Ovary (tissue), 9 donors: ENCODE data around the gene TMEM234. TPM values are rescaled to one million over a fixed set of nuclear protein-coding genes. Genes with fewer than 3 reads are reported as not detected.
A peak's percentile ranks its signal among the peaks of the same experiment; 100 is the strongest.

Experiments used
- DNase-seq, 5 donors: peaks; one replicate each; pipeline ENCODE4 v3.0.0-alpha.2; 2019 to 2020
- H3K27ac ChIP-seq, 2 donors: fragments of 200-600 bp; one replicate each; pipeline versions ENCODE4 v1.5.1 to v1.8.0; 2019 to 2022
- H3K27me3 ChIP-seq: fragments of 200-600 bp; one replicate; pipeline ENCODE4 v1.8.0; 2022
- H3K36me3 ChIP-seq: fragments of 200-600 bp; sonication (generic); one replicate; pipeline ENCODE4 v1.5.1; 2019
- H3K4me1 ChIP-seq: one replicate; pipeline ENCODE4 v1.8.1; 2013; ENCODE audit warnings: mild to moderate bottlenecking, moderate library complexity; ENCODE audit not compliant: insufficient read depth
- H3K4me3 ChIP-seq: fragments of 200-600 bp; sonication (generic); one replicate; pipeline ENCODE4 v1.5.1; 2017
- H3K9me3 ChIP-seq, 2 donors: fragments of 200-600 bp in 1 of 2; sonication (generic) in 1 of 2; one replicate each; pipeline versions ENCODE4 v1.5.1 to v1.8.1; 2013 to 2019; ENCODE audit warnings: mild to moderate bottlenecking in 1 of 2, moderate library complexity in 1 of 2
- EP300 ChIP-seq: sonication (generic); formaldehyde crosslinking; IDR thresholded peaks from one replicate; pipeline ENCODE4 v1.6.1; 2017; ENCODE audit warnings: antibody characterized with exemption
- POLR2A ChIP-seq: fragments of 450-650 bp; IDR thresholded peaks from one replicate; pipeline ENCODE4 v1.6.1; 2017; ENCODE audit warnings: antibody characterized with exemption, mild to moderate bottlenecking, moderate library complexity
- WGBS, 3 donors: extraction: QIAGEN DNeasy Blood & Tissue Kit in 1 of 3; methylation state at CpG; one replicate each; pipeline versions ENCODE4 v1.1.5 to v1.1.7; 2013 to 2017; 5-methylcytosine and 5-hydroxymethylcytosine counted together
- intact Hi-C, 4 donors: fragments of 100-400 bp; cut with DNase I; formaldehyde crosslinking; loops; one replicate each; pipeline versions ENCODE4 v1.11.0 to v1.15.1; 2022 to 2023
- polyA plus RNA-seq, 2 donors: library from polyadenylated mRNA; stranded (reverse); fragments of 200-250 nt in 1 of 2; fragments of 350-450 nt in 1 of 2; fragmentation: Illumina TruSeq in 1 of 2; extraction: RNeasy Lipid Tissue Mini Kit (QIAGEN cat#74804) in 1 of 2; gene quantifications; one replicate each; pipeline ENCODE4 v1.2.3, GENCODE V29; 2013 to 2014
- total RNA-seq, 7 donors: library from RNA; depleted of rRNA in 2 of 7; stranded (reverse); fragments of >200 nt in 2 of 7; fragmentation: NEBNext Ultra II Directional in 3 of 7; extraction: Animal tissue kit (Norgen Biotek cat#: 25700) in 3 of 7; gene quantifications; one replicate each; pipeline versions ENCODE4 v1.1.0 to v1.2.4, GENCODE V29; 2016 to 2023
- TF ChIP-seq, protein P1 (sequence below), 3 donors: fragments of 450-650 bp in 2 of 3; fragments of 200-600 bp in 1 of 3; IDR thresholded peaks; one replicate each; pipeline versions ENCODE4 v1.5.1 to v1.8.0; 2016 to 2022; ENCODE audit warnings: antibody characterized with exemption in 3 of 3, mild to moderate bottlenecking in 1 of 3
- donor health status: DM: no; HTN: no; CAD: no; lungs with moderate emphysema.
- donor health status: DM: no; HTN: no; CAD: no.
- donor health status: Bipolar disorder and iron deficiency.
- donor health status: DM: yes; HTN: yes; CAD: no.
- donor health status: DM: no; HTN: no; CAD: no.
- donor health status: DM: yes; HTN: yes; CAD: no.

Gene TMEM234
- total and polyA plus RNA-seq, 9 donors = 9.4 to 34.6 (median 21.6) TPM

DNA sequence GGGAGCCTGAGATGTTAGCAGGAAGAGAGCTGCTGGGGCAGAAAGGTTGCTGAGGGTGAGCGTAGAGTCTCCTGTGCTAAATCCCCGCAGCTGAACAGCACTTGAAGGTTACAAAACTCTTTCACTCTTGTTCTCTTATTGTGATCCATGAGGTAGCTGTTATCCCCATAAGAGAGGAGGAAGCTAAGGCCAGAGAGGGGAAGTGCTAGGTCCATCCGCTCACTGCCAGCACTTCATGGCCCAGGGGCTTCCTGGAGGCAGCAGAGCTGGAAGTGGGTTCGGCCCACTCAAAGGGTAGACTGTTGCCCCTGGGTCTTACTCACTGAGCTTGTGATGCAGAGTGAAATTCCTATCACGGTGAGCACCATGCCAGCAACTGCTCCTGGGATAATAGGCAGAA, 5.6 kb downstream of the TMEM234 start:
- Histone ChIP-seq H3K4me3 (no peak overlapping the region), H3K36me3 (no peaks in the 10 kb centered on the region), H3K4me1 (peaks cover 9% of the 10 kb centered on the region), H3K9me3 (no peaks in the 10 kb centered on the region), H3K27ac (no peak overlapping the region), H3K27me3 (no peaks in the 10 kb centered on the region)
- 84 to 90% (median 90%) methylated on average over 5 of the region's 5 CpGs for WGBS, 3 donors
- TF ChIP-seq, protein P1, sequence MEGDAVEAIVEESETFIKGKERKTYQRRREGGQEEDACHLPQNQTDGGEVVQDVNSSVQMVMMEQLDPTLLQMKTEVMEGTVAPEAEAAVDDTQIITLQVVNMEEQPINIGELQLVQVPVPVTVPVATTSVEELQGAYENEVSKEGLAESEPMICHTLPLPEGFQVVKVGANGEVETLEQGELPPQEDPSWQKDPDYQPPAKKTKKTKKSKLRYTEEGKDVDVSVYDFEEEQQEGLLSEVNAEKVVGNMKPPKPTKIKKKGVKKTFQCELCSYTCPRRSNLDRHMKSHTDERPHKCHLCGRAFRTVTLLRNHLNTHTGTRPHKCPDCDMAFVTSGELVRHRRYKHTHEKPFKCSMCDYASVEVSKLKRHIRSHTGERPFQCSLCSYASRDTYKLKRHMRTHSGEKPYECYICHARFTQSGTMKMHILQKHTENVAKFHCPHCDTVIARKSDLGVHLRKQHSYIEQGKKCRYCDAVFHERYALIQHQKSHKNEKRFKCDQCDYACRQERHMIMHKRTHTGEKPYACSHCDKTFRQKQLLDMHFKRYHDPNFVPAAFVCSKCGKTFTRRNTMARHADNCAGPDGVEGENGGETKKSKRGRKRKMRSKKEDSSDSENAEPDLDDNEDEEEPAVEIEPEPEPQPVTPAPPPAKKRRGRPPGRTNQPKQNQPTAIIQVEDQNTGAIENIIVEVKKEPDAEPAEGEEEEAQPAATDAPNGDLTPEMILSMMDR (IDR thresholded peaks at IDR 0.05) = no peak
- no peak for TF ChIP-seq EP300
- TF ChIP-seq POLR2A = no peak
- intact Hi-C loops = no loop called here
- no peak for DNase-seq

DNA sequence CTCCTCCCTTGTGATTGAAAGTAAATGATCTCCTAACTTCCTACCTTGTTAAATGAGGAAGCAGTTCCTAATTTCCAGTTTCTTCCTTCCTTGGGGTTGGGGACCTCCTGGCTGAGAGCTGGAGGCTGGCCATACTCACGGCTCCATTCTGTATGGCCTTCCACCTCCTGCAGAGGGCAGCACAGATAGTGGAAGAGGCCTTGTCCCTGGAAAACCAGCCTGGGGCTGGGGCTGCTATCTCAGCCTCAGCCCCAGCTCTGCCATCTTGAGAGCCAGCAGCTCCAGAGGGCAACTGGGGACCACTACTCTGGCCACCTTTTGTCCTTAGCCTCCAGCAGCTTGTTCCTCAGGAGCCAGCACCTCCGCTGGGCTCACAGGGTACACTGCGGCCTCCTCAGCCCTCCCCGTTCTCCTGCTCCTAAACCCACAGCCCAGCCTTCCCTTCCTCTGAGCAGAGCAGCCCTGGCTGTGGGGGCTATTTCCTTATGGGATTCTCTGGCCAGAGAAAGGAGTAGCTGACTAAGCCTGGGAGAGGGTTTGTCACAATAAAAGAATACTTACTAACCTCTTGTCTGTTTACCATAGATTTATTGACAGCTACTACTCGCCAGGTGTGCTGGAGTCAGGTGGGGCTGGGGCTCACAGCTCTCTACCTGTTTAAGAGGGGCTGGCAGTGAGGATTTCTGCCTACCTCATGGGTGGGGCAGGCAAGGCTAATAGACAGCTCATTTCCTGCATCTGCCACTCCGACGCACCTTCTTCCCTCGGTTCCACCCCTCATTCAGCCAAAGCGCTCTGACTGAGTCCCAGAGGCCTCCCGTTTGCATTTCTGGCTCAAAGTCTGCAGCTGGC, 6.3 kb downstream of the TMEM234 start:
- 71 to 76% (median 72%) methylated on average over 10 of the region's 10 CpGs for WGBS, 3 donors

DNA sequence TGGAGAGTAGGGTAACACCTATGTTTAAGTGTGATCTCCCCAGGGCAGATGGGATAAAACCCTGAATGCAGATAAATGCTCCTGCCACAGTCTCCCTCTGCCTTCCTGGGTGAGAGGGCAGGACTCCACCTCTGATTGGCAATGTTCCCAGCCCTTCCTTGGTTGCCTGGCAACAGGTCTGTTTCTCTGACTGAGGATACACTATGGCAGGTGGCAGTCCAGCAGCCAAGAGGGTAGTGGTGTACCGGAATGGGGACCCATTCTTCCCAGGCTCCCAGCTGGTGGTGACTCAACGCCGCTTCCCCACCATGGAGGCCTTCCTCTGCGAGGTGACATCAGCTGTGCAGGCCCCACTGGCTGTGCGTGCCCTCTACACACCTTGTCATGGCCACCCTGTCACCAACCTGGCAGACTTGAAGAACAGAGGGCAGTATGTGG, 13.2 kb downstream of the TMEM234 start, which contains the start of gene DCDC2B:
TSS of gene DCDC2B (plus strand) at position 199 of the 438 bp plus-strand sequence. CDS start at position 204, 5 bp downstream.
- H3K4me1 ChIP-seq = peaks cover 9% of the 10 kb centered on the region
- intact Hi-C loops = no loop called here
- no peak within 1 kb of the TSS for H3K27ac ChIP-seq
- peak in 2 of 5 donors; percentile 45 to 53 for DNase-seq
- H3K4me3 ChIP-seq = no peak within 1 kb of the TSS
- TF ChIP-seq EP300 = no peak
- TF ChIP-seq POLR2A = no peak
- TF ChIP-seq, protein P1 (IDR thresholded peaks at IDR 0.05) = no peak
- H3K9me3 ChIP-seq = no peaks in the 10 kb centered on the region
- no peaks in the 10 kb centered on the region for H3K27me3 ChIP-seq
- 79 to 81% (median 80%) methylated on average over 5 of the region's 5 CpGs for WGBS, 3 donors
- no peaks in the 10 kb centered on the region for H3K36me3 ChIP-seq

More for the DNA sequence above, 6.3 kb downstream of the TMEM234 start:
- H3K9me3 ChIP-seq = no peaks in the 10 kb centered on the region
- peak overlapping the region in 1 of 2 donors; percentile 43 for H3K27ac ChIP-seq
- peaks cover 4% of the 10 kb centered on the region for H3K4me1 ChIP-seq
- TF ChIP-seq POLR2A (no peak), EP300 (no peak)
- TF ChIP-seq, protein P1 (IDR thresholded peaks at IDR 0.05) = peak; percentile 48 to 55 (median 54)
- intact Hi-C loops = no loop called here
- H3K36me3 ChIP-seq = no peaks in the 10 kb centered on the region
- H3K4me3 ChIP-seq = no peak overlapping the region
- DNase-seq = peak; percentile 60 to 75 (median 65)
- no peaks in the 10 kb centered on the region for H3K27me3 ChIP-seq

DNA sequence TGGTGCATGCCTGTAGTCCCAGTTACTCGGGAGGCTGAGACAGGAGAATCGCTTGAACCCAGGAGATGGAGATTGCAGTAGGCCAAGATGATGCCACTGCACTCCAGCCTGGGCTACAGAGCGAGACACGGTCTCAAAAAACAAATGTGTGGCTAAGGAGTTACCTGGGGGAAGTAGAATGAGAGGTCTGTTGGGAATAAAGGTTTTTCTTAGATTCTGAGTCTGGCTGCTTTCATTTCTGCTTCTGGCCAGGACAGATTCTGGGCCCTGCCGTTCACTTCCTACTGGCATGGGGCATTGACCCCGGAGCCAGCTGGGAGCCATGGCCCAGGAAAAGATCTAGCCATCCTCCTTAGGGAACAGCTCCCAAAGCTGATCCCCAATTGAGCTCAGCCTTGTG, 13.7 kb downstream of the TMEM234 start:
- no peak for DNase-seq
- H3K4me3 ChIP-seq = no peak overlapping the region
- WGBS, 3 donors = 86 to 87% (median 87%) methylated on average over 6 of the region's 6 CpGs
- H3K27me3 ChIP-seq = no peaks in the 10 kb centered on the region
- no peak overlapping the region for H3K27ac ChIP-seq
- TF ChIP-seq EP300 (no peak), POLR2A (no peak)
- TF ChIP-seq, protein P1 (IDR thresholded peaks at IDR 0.05) = no peak
- H3K36me3 ChIP-seq = no peaks in the 10 kb centered on the region
- H3K9me3 ChIP-seq = no peaks in the 10 kb centered on the region
- peaks cover 9% of the 10 kb centered on the region for H3K4me1 ChIP-seq
- intact Hi-C loops = no loop called here
